DMS114 treated with DMSO at 0.1 percent for 48 hours (cell line): Measurements from ENCODE around the gene ZC3HAV1.
"Not testable (repeated sequence)": the region's sequence is repeated elsewhere in the genome, so short reads cannot be mapped to it uniquely, and the experiment has no call there.

Source experiments
- DNase-seq: peaks from one replicate; lab custom pipeline; 2025; ENCODE audit not compliant: unreplicated experiment; lab: John Stamatoyannopoulos, UW

The ZC3HAV1 gene

GRCh38 chr7:139026551-139026950 lies 83.0 kb downstream of the ZC3HAV1 start:
- DNase-seq = no peak

- not testable (repeated sequence) for DNase-seq
These were observed 83.7 kb downstream of the ZC3HAV1 start for GRCh38 chr7:139025861-139026260.

GRCh38 chr7:139023076-139023475 lies 86.4 kb downstream of the ZC3HAV1 start:
- no peak for DNase-seq

GRCh38 chr7:139022286-139022685 lies 87.2 kb downstream of the ZC3HAV1 start:
- DNase-seq = no peak

- no peak for DNase-seq
These were observed 90.6 kb downstream of the ZC3HAV1 start for GRCh38 chr7:139018910-139019309.

GRCh38 chr7:139016931-139017511 lies 92.5 kb downstream of the ZC3HAV1 start:
- DNase-seq = peak; percentile 63

GRCh38 chr7:139011373-139011772 lies 98.1 kb downstream of the ZC3HAV1 start:
- DNase-seq = no peak

GRCh38 chr7:139004321-139005090 lies 105.0 kb downstream of the ZC3HAV1 start:
- no peak for DNase-seq

- no peak for DNase-seq
These were observed 110.1 kb downstream of the ZC3HAV1 start for GRCh38 chr7:138999414-138999813.
